H1 (cell line): ENCODE measurements around the gene DPEP1. TPM values are rescaled to one million over a fixed set of nuclear protein-coding genes. Genes with fewer than 3 reads are reported as not detected.

Experiments
- EGR1 ChIP-seq: IDR thresholded peaks from 2 replicates; pipeline ENCODE4 v1.6.1; 2011; ENCODE audit warnings: low read depth, low read length, borderline replicate concordance
- JUN ChIP-seq: IDR thresholded peaks from 2 replicates; pipeline ENCODE4 v1.6.1; 2011; ENCODE audit warnings: low read depth, mild to moderate bottlenecking, improper control_type of control experiment, low read length
- KDM5A ChIP-seq: fragments of 200-600 bp; IDR thresholded peaks from 2 replicates; pipeline ENCODE4 v1.7.1; 2012; ENCODE audit warnings: mild to moderate bottlenecking, low read length, inconsistent platforms, mixed read lengths
- NRF1 ChIP-seq: IDR thresholded peaks from 2 replicates; pipeline ENCODE4 v1.6.1; 2011; ENCODE audit warnings: mild to moderate bottlenecking, low read depth, low read length, improper control_type of control experiment
- polyA plus RNA-seq, 7 experiments: library from polyadenylated mRNA; depleted of rRNA in 3 of 7; stranded (reverse) in 5 of 7; unstranded in 2 of 7; fragments of >200 nt in 5 of 7; fragments of 200-250 nt in 2 of 7; gene quantifications; 1 replicate in 5 of 7; 2 replicates in 1 of 7; 4 replicates in 1 of 7; pipeline versions ENCODE4 v1.2.1 to v1.2.3, GENCODE V29; 2011 to 2013; ENCODE audit warnings: missing spikeins in 2 of 7, mixed read lengths in 2 of 7
- total RNA-seq: library from RNA; stranded (reverse); fragmentation: NEBNext Ultra II Directional; extraction: Animal tissue kit (Norgen Biotek cat#: 25700); gene quantifications from 2 replicates; pipeline ENCODE4 v1.2.1, GENCODE V29; 2021
- TF ChIP-seq, protein P1 (sequence below): IDR thresholded peaks from 2 replicates; pipeline ENCODE4 v1.6.1; 2012; ENCODE audit warnings: low read length, inconsistent platforms
- TF ChIP-seq, protein P2 (sequence below): IDR thresholded peaks from 2 replicates; pipeline ENCODE4 v1.6.1; 2012; ENCODE audit warnings: inconsistent platforms

DPEP1 gene
- total and polyA plus RNA-seq, 2 of the 8 experiments (the other 6 are each of a cell fraction or from before 2014, with no cell fraction given): 2.8 to 3.1 TPM

DNA sequence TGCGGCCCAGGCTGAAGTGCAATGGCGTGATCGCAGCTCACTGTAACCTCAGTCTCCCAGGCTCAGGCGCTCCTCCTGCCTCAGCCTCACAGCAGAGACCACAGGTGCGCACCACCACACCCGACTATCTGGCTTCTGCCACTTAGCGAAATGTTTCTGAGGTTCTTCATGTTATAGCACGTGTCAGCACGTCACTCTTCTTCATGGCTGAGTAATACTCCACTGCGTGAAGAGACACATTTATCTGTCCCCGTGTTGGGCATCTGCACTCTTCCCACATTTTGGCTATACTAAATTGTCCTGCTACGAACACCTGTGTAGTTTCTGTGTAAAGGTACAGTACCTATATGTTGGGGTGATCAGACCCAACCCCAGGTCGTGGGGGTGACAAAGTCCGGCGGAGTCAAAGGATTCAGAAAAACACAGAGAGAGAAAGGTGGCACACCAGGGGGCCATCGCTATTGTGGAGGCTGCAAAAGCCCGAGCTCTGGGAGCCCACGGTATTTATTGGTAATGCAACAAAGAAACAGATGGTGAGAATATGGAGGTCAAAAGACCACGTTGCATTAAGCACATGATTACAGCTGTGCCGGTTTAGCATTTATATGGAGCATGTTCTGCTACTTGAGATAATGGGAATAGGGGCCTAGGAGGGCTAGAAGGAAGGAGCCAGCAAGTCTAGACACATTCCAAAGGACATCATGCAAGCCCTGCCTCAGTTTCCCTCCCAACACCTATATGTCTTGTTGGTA, 851 bp upstream of the DPEP1 start (continued):
- TF ChIP-seq, protein P1, sequence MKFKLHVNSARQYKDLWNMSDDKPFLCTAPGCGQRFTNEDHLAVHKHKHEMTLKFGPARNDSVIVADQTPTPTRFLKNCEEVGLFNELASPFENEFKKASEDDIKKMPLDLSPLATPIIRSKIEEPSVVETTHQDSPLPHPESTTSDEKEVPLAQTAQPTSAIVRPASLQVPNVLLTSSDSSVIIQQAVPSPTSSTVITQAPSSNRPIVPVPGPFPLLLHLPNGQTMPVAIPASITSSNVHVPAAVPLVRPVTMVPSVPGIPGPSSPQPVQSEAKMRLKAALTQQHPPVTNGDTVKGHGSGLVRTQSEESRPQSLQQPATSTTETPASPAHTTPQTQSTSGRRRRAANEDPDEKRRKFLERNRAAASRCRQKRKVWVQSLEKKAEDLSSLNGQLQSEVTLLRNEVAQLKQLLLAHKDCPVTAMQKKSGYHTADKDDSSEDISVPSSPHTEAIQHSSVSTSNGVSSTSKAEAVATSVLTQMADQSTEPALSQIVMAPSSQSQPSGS: no peak
- TF ChIP-seq, protein P2, sequence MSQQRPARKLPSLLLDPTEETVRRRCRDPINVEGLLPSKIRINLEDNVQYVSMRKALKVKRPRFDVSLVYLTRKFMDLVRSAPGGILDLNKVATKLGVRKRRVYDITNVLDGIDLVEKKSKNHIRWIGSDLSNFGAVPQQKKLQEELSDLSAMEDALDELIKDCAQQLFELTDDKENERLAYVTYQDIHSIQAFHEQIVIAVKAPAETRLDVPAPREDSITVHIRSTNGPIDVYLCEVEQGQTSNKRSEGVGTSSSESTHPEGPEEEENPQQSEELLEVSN: no peak
- TF ChIP-seq NRF1: no peak
- TF ChIP-seq JUN: no peak
- TF ChIP-seq KDM5A: no peak
- TF ChIP-seq EGR1: no peak
- TF ChIP-seq, all 59 proteins: peak for 0
